Ammon's horn (tissue), 1 donor: ENCODE data around the gene CLDN4.
A peak's percentile ranks its signal among the peaks of the same experiment; 100 is the strongest.

Experiments
- DNase-seq: peaks from one replicate; pipeline ENCODE4 v3.0.0-alpha.2; 2016; ENCODE audit warnings: low spot score

Gene CLDN4

DNA sequence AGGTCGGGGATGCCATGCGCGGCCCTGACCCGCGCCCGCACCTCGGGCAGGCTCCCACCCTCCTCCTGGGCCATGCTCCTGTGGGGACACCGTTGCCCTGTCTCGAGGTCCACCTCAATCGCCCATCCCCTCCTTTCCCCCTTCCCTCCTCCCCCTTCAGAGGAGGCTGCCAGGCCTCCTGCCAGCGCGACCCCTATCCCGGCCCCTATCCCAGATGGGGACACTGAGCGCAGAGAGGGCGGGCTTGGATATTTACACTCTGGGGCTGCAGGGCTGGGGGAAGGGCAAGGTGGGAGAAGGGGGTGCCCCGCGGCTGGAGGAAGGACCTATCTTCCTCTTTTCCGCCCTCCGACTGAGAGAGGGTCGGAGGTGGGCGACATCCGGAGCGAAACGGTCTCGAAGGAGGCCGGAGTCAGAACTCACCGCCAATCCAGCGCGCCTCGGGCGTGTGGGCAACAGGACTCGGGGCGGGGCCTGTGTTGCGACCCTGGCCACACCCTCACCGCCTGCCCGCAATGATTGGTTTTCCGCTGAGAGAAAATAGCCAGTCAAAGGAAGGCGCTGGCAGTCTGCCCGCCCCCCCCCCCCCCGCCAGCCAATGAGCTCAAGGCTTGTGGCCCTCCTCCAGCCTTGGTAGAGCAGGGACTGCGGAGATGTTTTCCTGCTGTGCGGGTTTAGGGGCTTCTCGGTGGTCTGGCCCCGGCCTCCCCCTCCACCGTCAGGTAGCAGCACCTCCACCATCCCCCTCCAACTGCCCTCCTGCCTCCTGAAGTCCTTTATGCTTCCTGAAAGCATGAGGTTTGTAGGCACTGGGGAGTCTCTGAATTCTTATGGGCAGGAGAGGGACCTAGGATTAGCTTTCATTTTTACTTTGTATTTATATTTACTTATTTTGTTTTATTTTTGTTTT lies 11.5 kb downstream of the CLDN4 start, which contains the start of gene METTL27:
TSS of gene METTL27 (minus strand) at position 450 of the 910 bp plus-strand sequence. CDS start at position 74, 376 bp downstream.
- DNase-seq: peak; percentile 95

DNA sequence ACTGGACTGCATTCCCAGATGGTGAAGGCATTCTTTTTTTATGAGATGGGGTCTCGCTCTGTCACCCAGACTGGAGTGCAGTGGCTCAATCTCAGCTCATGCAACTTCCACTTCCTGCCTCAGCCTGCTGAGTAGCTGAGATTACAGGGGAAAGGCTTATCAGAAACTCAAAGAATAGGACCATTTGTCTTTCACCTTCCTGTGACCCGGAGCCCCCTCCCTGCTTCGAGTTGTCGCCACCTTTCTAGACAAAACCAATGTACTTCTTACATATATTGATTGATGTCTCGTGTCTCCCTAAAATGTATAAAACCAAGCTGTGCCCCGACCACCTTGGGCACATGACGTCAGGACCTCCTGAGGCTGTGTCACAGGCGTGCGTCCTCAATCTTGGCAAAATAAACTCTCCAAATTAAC lies 13.3 kb downstream of the CLDN4 start:
- no peak for DNase-seq

DNA sequence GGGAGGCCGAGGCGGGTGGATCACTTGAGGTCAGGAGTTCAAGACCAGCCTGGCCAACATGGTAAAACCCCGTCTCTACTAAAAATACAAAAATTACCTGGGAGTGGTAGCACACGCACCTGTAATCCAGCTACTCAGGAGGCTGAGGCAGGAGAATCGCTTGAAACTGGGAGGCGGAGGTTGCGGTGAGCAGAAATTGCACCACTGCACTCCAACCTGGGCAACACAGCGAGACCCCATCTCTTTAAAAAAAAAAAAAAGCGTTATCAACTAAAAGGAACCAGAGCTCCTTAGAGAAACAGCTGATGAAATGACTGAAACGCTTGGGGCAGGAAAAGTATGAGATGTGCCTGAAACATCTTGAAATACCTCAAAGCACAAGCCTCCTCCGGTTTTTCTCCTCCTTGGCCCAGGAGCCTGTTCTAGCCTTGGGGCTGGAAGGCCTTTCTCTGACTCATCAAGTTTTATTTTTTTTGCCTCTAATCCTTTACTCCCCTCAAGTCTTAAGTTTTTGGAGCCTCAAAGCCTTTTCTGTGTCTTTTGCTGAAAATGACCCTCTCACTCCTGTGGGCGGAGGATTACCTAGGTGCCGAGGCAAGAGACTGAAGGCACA lies 14.2 kb downstream of the CLDN4 start:
- DNase-seq: no peak

DNA sequence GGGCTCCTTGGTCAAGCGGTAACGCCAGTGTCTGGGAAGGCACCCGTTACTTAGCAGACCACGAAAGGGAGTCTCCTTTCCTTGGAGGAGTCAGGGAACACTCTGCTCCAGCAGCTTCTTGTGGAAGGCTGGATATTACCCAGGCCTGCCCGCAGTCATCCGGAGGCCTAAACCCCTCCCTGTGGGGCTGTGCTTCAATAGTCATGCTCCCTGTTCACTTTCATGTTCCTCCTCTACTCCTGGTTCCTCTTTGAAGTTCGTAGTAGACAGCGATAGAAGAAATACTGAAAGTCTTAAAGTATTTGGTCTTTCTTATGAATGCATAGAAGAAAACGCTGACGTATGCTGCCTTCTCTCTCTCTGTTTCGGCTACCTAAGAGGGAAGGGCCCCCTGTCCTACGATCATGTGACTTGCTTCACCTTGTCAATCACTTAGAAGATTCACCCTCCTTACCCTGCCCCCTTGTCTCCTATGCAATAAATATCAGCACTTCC lies 15.0 kb downstream of the CLDN4 start:
- peak; percentile 50 for DNase-seq

DNA sequence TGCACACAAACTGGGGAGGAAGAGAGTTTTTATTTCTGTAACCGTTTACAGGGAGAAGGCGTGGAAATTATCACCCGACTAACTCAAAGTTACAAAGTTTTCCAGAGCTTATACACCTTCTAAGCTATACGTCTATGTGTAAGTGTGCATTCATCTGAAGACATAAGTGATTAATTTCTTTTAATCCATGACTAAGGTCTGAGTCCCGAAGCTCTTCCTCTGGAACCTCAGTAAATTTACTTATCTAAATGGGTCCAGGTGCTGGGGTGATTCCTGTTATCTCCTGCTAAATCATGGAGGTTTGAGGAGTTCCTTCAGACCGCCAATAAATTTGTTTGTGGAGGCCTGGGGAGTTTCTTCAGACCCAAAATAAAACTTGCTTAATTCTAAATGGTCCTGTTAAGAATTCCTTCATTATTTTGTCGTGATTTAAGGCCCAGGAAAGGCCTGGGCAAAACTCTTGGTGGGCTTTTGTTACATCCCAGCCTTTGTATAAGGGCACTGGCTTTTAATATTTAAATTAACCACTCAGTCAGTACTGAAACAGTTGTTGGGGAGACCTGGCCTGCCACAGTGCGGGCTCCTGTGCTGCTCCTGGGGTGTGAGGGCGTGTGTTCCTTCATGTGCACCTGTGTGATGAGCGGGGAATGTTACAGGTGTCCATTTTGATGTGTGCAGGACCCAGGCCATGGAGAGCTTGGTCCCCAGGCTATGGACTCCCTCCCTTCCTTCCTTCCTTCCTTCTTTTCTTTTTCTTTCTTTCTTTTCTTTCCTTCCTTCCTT lies 17.3 kb downstream of the CLDN4 start:
- DNase-seq: no peak

DNA sequence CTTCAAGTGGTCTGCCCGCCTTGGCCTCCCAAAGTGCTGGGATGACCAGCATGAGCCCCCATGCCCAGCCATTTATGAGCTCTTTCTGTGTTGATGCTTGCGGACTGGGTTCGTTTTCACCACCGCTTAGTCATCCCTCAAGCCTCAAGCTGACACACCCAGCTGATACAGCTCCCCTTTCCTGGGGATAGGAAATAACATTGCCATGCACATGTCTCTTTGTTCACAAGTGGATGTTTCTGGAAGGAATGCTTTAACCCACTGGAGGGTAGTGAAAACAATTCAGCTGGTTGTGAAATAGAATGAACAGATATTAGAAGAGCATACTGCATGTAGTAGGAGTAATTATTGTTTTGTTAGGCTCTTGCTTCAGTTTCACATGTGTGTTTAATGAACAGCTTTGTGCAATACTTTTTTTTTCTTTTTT lies 20.0 kb downstream of the CLDN4 start:
- no peak for DNase-seq

DNA sequence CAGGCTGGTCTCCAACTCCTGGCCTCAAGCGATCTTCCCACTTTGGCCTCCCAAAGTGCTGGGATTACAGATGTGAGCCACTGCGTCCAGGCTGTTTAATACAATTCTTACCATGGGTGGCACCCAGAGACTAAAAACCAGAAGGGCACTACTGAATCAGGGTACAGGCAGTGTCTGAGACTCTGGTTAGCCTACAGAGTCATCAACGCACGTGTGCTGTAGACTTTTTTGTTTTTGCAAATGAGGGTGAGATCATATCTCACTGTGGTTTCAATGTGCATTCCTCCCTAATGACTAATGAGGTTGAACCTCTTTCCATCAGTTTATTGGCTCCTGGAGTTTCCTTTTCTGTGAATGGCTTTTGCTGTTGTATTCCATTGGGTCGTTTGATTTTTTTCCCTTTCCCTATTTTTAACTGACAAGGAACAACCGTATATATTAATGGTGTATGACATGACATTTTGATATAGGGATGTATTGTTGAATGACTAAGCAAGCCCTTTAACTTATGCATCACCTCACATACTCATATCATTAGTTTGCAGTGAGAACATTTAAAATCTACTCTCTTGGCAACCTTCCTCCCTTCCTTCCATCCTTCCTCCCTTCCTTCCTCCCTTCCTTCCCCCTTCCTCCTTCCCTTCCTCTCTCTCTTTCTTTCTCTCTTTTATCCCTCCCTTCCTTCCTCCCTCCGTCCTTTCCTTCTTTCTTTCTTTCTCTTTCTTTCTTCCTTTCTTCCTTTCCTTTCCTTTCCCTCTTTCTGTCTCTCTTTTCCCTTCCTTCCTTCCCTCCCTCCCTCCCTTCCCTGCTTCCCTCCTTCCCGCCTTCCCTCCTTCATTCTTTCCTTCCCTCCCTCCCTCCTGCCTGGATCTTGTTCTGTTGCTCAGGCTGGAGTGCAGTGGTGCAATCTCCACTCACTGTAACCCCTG lies 20.9 kb downstream of the CLDN4 start:
- DNase-seq: no peak

DNA sequence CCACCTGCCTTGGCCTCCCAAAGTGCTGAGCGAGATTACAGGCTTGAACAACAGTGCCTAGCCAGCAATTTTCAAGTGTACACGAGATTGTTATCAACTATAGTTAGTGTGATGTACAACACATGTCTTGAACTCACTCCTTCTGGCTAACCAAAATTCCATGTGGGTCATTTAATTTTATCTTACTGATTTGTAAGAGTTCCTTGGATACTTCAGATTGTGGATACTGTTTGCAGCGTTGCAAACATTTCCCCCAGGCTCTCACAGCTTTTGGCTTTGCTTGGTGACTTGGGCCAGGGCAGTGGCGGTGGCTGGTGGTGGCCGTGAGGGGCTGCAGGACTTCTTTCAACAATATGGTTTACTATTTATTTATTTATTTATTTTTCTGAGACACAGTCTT lies 21.7 kb downstream of the CLDN4 start:
- DNase-seq: no peak

DNA sequence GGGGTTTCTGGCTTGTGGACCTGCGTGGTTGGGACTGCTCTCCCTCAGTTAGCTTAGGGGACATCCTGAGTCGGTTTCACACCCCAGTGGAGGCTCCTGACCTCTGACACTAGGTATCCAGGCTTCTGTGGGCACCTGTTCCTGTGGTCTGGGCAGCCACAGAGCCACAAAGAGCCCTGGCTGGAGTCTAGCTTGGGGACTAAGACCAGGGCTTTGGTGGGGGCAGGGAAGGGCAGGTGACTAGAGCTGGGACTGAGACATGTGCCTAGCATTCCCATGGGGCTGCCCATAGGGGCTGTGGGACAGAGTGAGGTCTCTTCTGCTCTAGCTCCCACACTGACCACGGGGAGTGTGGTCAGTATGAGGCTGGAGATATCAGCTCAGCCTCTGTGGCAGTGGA lies 26.1 kb downstream of the CLDN4 start:
- DNase-seq: no peak

DNA sequence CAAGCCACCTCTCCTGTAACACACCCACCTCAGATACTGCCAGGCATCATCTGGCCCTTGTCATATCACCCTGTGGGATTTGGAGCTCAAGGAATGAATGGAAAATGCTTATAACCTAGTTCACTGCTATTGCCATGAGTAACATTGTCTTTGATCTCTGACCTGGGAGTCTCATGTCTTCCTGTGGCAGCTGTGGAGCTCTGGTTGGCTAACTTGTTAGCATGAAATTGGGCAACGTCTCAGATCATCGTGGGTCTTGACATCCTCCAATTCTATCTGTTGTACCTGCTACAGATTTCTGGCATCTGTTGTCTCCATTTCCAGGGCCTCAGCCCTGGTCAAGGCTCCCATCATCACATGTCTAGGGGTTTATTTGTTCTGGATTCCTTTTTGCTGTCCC lies 28.0 kb downstream of the CLDN4 start:
- no peak for DNase-seq

DNA sequence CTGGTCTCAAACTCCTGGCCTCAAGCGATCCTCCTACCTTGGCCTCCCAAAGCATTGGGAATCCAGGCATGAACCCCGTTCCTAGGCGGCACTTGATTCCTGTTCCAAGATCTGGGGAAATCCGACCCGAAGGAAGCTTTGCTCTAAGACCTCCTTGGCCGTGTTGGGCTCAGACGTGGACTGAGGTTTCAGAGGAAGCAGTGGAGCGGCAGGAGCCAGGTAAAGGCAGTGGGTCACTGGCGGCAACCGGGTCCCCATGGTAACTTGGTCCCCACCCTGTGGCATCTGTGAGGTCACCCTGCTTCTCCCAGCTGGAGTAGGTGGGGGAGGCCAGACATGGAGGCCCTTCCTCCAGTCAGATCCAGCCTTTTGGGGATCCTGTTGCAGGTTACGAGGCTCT lies 30.1 kb downstream of the CLDN4 start, which contains the start of gene TMEM270:
TSS of gene TMEM270 (plus strand) at position 301 of the 400 bp plus-strand sequence. CDS start at position 337, 36 bp downstream.
- no peak for DNase-seq

DNA sequence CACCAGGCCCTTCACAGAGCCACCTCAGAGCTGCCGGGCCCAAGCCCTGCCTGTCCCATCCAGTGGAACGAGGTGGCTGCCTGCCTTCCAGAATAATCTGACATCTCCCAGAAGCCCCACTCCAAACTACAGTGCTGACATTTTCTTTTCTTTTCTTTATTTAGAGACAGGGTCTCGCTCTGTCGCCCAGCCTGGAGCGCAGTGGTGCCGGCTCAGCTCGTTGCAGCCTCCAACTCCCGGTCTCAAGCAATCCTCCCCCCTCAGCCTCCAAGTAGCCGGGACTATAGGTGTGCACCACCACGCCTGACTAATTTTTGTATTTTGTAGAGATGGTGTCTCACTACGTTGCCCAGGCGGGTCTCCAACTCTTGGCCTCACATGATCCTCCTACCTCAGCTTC lies 30.5 kb downstream of the CLDN4 start:
- no peak for DNase-seq

DNA sequence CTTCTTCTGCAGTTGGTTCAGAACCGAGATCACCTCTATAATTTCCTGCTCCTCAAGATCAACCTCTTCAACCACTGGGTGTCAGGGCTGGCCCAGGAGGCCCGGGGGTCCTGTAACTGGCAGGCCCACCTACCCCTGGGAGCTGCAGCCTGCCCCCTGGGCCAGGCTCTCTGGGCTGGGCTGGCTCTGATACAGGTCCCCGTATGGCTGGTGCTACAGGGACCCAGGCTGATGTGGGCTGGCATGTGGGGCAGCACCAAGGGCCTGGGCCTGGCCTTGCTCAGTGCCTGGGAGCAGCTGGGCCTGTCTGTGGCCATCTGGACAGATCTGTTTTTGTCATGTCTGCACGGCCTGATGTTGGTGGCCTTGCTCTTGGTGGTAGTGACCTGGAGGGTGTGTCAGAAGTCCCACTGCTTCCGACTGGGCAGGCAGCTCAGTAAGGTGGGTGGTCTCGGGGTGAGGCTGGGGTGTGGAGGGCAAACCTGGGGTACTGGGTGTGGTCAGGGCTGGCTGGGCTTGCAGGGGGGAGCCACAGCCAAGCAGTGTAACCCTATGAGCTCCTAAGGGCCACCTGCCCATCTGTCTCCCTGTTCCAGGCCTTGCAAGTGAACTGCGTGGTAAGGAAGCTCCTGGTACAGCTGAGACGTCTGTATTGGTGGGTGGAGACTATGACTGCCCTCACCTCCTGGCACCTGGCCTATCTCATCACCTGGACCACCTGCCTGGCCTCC lies 34.4 kb downstream of the CLDN4 start:
- no peak for DNase-seq

DNA sequence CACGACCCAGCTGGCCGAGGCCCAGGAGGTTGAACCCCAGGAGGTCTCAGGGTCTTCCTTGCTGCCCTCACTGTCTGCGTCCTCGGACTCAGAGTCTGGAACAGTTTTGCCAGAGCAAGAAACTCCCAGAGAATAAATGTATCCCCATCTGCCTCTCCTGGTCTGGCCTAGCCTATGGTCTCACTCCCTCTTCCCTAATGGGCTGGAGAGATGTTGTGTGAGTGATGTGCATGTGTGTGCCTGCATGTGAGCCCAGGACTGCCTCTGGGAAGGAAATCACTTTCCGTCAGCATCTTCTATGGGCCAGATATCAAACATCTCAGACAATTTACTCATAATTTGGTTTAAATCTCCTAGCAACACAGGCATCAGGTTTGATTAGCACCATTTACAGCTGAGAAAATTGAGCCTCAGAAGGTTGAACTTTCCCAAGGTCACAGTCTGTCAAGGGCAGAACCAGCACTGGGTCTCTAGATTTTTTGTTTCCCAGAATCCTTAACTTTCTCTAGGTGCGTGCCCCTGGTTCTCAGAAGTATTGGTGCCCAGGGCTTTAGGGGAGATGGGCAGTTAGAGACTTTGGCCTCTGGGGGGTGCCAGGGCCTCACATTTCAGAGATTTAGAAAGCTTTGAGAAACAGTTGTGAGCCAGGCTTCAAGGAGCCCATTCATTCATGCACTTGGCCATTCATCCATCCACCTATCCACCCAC lies 35.1 kb downstream of the CLDN4 start:
- peak; percentile 67 for DNase-seq

DNA sequence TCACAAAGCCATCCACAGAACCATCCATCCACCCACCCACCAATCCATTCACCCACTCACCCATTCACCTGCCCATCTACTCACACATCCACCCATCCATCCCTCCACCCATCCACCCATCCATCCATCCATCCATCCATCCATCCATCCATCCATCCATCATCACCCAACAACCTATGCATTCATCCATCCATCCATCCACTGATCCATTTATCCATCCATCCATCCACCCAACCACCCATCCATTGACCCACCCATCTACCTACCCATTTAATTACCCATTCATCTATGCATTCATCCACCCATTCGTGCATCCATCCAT lies 35.6 kb downstream of the CLDN4 start:
- no peak for DNase-seq

DNA sequence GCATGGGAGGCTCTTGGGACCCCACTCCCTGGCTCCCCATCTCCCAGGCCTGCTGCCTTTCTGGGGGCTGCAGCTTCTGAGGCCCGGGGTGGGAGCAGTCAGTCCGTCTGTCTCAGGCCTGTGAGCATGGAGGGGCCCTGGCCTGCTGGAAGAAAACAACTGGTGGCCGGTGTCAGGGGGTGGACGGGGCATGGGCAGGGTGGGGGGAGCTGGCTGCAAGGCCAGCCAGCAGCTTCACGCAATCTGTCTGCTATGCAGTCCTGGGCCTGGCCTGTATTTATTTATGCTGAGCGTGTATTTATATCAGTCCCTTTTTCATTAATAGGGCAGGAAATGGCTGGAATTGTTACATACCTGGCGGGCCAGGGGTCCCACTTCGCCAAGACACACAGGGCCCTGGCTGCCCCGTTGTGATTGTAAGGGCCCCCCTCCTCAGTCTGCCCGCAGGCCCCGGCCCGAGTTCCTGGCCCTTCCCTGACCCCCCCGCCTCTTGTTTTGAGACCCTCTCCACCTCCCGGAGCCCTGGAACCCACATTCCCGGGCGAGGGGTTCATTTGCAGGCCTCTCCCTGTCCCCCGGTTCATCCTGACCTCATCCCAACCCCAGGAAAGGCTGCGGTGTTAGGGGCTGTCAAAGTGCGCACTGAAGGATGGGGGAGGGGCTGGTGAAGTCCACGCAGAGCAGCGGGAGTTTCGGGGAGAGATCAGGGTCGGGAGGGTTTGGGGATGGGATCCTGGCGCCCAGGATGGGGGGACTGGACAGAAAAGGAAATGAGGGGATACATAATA lies 38.4 kb downstream of the CLDN4 start:
- DNase-seq: no peak

DNA sequence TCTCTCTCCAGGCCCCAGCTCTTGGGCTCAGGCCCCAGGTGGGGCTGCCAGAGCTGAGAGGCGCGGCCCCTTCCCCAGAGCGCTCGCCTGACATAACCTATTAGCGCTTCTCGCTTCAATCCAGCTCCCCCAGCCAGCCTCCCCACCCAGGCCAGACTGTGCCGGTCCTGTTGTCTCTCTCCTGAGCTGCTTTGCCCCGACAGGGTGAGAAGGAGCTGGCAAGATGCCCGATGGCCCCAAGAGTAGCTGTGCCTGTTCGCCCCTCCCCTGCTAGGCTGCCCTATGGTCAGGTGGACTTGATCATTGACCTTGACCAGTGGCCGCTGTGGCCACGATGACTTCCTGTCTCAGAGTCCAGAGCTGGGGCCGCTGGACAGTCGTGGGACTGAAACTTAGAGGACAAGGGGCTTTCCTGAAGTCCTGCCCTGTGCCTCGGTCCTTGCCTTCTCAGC lies 39.3 kb downstream of the CLDN4 start:
- DNase-seq: no peak

DNA sequence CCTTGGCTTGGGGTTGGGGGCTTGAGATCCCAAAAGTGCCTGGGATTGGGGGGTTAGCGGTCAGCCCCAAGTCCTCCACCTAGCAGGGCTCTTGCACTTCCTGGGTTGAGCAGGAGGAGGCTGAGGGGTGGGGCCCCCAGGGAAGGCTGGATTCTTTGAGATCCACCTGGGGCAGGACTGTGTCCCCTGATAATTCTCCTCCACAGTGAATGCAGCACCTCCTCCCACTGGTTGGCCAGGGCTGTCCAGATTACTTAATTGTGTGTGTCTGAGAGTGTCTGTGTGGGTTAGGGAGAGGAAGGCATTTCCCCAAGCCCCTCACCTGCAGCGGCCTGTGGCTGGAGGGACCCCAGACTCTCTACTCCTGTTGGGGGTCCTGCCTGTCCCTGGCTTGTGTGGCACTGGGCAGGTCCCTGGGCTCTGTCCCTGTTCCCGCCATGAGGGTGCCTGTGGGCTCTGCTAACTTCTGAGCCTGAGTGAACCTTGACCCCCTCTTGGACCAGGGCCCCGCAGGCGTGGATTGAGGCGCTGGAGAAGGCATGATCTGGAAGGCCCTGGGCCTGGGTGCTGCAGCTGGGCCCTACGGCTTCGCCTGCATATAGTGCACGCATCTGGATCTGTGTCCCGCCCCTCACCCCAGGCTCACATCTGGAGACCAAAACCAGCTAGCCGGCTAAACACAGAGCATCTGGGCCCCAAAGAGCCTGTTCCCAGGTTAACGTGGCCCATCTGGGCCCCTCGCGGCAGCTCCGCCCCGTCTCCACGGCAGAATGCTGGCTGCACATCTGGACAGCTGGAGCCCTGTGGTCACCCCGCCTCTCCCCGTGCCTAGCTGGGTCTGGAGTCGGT lies 40.6 kb downstream of the CLDN4 start:
- DNase-seq: no peak
